ENCODE measurements around the gene EPRS1. TPM values are rescaled to one million over a fixed set of nuclear protein-coding genes. Genes with fewer than 3 reads are reported as not detected.
A peak's percentile ranks its signal among the peaks of the same experiment; 100 is the strongest.

EPRS1 gene
- total and polyA plus RNA-seq, 2 of the 13 experiments (the other 11 are each of a cell fraction or from before 2014, with no cell fraction given) = 86.1 to 124 TPM

GRCh38 chr1:220046052-220046930, at the start of gene EPRS1 (continued):
- TF ChIP-seq MNT (IDR thresholded peaks at IDR 0.05) = peak; percentile 57
- TF ChIP-seq ZNF576 (CRISPR knock-in tag; IDR thresholded peaks at IDR 0.05) = peak; percentile 44; the same call in 1 of the 2 replicates
- peak; percentile 63; the same call in 1 of the 2 replicates for TF ChIP-seq ZBTB7B (CRISPR knock-in tag; IDR thresholded peaks at IDR 0.05)
- no peak for TF ChIP-seq ZNF232 (CRISPR knock-in tag; IDR thresholded peaks at IDR 0.05; ENCODE audit: borderline replicate concordance)
- peak; percentile 8; the same call in 1 of the 2 replicates for TF ChIP-seq ZSCAN29 (CRISPR knock-in tag; conservative IDR thresholded peaks at IDR 0.05)
- no peak for TF ChIP-seq PAF1 (CRISPR knock-in tag; IDR thresholded peaks at IDR 0.05)
- TF ChIP-seq GABPA (IDR thresholded peaks at IDR 0.05; ENCODE audit: low read depth, low read length) = no peak
- TF ChIP-seq GABPA (CRISPR knock-in tag; IDR thresholded peaks at IDR 0.05; ENCODE audit: low read depth) = peak; percentile 54; the same call in 1 of the 2 replicates
- no peak; the same call in 1 of the 2 replicates for TF ChIP-seq ZNF558 (CRISPR knock-in tag; IDR thresholded peaks at IDR 0.05; ENCODE audit: borderline replicate concordance)
- TF ChIP-seq ZNF746 (CRISPR knock-in tag; IDR thresholded peaks at IDR 0.05) = 0 out of 2 replicates have a peak, but pooled peaks have one; percentile 41
- peak; percentile 23; the same call in 1 of the 2 replicates for TF ChIP-seq ZSCAN25 (CRISPR knock-in tag; IDR thresholded peaks at IDR 0.05)
- TF ChIP-seq DNMT1 (CRISPR knock-in tag; IDR thresholded peaks at IDR 0.05) = peak; percentile 64; the same call in 1 of the 2 replicates
- no peak for TF ChIP-seq SRSF1 (optimal IDR thresholded peaks at IDR 0.05; ENCODE audit: low read depth, low read length)
- peak; percentile 89 for TF ChIP-seq UBTF (CRISPR knock-in tag; IDR thresholded peaks at IDR 0.05)
- TF ChIP-seq ISX (CRISPR knock-in tag; conservative IDR thresholded peaks at IDR 0.05) = no peak
- TF ChIP-seq MEIS1 (CRISPR knock-in tag; IDR thresholded peaks at IDR 0.05; ENCODE audit: borderline replicate concordance) = peak; percentile 65; the same call in 1 of the 2 replicates
- no peak for TF ChIP-seq KDM6A (CRISPR knock-in tag; IDR thresholded peaks at IDR 0.05; ENCODE audit: low read depth)
- TF ChIP-seq MAX (IDR thresholded peaks at IDR 0.05) = peak; percentile 91
- TF ChIP-seq ZNF883 (CRISPR knock-in tag; IDR thresholded peaks at IDR 0.05; ENCODE audit: not compliant biosample characterization) = peak; percentile 73
- peak; percentile 62; the same call in 1 of the 2 replicates for TF ChIP-seq SMYD3 (CRISPR knock-in tag; IDR thresholded peaks at IDR 0.05)
- TF ChIP-seq FIP1L1 (IDR thresholded peaks at IDR 0.05; ENCODE audit: borderline replicate concordance, insufficient read depth, low read depth, low read length) = no peak
- no peak for TF ChIP-seq ZNF512 (CRISPR knock-in tag; IDR thresholded peaks at IDR 0.05)
